ENCODE measurements around the gene ASTN2.

Gene ASTN2

DNA sequence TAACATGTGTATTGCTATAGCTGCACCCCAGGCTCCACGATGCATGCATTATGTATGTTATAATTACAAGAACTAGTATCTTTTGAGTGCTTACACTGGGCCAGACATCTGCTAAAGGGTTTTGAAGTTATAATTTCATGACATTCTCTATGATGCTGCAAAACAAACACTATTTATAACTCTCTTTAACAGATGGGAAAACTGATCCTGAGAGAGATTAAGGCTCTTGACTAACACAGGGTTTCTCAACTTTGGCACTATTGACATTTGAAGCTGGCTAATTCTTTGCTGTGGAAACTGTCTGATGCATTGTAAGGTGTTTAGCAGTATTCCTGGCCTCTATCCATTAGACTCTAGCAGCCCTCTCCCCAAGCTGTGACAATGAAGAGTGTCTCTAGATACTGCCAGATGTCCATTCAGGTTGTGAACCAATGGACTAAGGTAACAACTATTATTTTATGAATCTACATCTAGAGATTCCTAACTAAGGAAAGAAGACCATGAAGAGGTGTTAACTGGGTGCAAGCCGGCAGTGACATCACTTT, 258.6 kb downstream of the ASTN2 start:
- FAIRE-seq: no peak

DNA sequence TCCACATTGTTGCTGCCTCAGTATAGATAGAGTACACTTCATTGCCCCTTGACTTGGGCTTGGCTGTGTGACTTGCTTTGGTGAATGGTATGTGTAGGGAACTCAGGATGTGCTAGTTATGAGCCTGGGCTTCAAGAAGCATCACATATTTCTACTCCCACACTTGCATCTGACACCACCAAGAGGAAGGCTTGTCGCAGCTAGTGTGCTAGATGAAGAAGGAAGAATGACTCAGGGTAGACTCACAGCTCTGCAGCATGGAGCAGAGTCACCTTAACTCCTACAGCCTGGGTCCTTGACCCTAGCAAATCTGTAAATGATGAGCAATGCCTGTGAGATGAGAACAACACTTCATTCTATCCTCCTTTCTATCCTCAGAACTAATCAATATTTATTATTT, 261.8 kb downstream of the ASTN2 start:
- FAIRE-seq: no peak

DNA sequence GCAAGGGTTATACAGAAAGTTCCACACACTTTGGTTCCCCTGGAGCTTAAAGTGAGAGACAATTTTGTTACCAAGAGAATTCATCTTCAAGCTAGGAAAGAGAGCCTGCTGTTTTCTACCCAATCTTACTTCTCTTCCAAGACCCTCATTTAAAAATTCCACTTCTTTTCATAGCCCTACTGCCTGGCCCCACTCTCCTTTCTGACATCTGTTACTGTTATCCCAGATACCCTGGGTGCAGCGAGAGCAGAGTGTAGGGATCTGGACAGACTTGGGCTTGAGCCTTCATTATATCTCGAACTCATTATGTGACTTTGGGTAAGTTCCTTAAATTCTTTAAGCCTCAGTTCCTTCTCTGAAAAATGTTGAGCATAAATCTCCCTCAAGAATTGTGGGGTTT, 263.1 kb downstream of the ASTN2 start:
- no peak for FAIRE-seq

- FAIRE-seq: no peak
These were observed 264.9 kb downstream of the ASTN2 start for GRCh38 chr9:117149996-117150395.

DNA sequence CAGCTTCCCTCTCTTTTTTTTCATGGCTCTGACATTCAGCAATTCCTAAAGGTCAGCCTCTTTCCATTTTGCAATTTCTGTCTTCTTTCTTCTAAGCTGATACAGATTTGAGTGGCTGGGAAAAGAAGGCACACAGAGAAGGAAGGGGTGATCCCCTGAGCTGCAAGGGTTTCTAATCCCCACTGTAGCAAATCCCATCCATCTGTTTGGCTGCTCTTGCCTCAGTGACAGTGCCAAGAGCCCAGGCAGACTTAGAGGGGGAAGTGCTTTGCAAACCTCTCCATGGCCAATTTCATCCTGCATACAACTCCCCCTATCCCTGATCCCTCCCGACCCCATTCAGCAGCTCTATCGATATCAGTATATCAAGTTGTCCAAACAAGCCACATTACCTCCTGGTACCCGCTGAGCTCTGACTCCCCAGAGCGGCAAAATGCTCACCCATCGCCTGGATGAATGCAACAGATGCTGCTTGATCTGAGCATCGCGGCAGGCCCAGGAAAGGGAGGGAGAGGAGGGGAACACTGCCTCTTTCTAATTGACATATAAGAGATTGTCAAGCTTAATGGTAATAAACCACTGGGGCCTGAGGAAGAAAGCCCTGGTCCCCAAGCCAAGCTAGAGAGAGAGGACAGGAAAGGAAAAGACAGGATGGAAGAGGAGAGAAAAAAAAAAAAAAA, 268.9 kb downstream of the ASTN2 start:
- no peak for FAIRE-seq

DNA sequence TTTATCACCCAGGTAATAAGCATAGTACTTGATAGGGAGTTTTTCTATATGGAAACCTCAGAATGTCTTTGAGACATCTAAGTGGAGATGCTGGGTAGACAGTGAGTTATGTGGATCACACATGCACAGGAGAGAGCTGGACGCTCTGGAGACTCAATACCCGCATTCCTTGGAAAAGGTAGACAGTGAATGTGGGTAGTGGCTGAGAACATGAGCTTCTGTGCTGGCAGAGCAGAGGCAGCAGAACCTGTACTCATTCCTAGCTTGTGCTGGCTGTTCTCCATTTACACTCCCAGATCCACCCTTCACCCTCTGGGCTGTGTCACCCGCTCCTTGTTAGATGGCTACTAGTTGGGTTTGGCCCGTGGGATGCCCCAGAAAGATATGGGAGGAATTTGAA, 269.8 kb downstream of the ASTN2 start:
- no peak for FAIRE-seq

GRCh38 chr9:117138231-117138630, 276.6 kb downstream of the ASTN2 start:
- no peak for FAIRE-seq

DNA sequence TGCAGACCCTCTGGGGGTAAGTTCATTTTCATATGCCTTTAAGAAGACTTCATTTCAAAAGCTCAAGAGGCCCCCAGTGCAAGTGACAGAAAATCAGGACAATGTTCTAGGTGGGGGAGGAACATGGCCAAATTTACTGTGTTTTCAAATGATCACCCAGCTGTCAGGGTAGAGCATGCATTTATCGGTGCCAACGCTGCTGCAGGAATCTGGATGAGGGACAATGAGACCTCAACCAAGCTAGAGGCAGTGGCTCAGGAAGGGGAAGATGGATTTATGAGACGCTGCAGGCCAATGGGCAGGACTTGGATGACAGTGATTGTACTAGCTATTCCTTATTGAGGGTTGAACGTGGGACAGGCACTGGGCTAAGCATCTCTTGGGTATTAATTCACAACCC, 278.4 kb downstream of the ASTN2 start:
- FAIRE-seq: no peak

DNA sequence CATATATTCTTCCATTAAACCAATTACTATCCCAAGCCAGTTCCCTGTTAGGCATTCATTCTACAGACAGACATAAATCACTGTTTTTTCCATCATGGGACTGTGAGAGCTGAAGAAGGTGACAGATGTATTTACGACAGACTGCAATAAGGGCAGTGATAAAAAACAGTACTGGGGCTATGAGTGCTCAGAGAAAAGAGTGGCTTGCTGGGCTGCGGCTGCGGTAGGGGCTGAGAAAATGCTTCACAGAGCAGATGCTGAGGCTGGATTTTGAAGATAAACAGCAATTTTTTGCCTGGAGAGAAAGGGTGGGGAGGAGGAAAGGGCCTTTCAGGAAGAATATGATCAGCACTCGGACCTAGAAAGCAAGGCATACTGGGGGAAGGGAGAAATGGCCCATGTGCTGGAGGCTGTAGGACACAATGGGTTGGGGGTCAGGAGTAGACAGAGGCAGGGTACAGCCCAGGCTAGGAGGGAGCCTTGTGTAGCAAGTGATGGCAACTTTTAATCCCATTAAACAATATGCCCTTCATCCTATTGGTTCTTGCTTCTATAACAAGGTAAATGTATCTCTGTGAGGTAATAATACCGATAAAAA, 279.3 kb downstream of the ASTN2 start:
- no peak for FAIRE-seq

GRCh38 chr9:117134826-117135500, 279.9 kb downstream of the ASTN2 start:
- no peak for FAIRE-seq

DNA sequence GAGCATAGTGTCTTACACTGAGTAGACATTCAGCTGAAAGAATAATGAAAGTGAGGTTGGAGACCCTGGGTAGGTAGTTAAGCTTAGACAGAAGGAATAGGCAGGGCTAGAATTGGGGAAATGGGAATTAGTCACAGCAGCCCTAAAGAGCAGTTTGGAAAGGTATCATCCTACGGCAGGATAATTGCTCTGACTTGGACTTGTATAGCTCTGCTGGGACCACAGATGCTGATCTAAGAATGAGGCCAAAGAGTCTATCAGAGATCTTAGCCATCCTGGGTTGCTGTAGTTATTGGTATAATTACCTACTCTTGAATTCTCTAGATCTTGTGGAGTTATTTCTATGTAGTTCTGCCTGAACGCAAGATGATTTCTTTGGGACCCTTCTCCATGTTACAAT, 288.0 kb downstream of the ASTN2 start:
- no peak for FAIRE-seq

- FAIRE-seq: no peak
These were observed 289.3 kb downstream of the ASTN2 start for GRCh38 chr9:117125531-117125930.

DNA sequence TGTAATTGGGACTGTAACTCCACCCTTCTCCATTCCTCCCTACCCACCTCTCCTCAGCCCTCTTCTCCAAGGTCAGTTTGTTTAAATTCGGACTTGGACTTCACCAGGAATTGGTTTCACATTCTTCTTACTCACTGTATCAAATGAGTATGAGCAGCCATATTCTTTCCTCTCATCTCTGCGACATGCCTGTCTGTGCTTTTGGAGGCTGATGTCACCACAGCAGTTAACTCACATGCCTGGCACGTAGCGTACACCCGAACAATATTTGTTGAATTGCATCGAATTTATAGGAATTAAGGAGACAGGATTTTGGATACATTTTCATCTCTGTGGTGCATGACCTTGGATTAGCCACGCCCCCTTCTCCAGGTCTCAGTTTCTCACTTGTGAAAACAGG, 291.1 kb downstream of the ASTN2 start:
- no peak for FAIRE-seq

DNA sequence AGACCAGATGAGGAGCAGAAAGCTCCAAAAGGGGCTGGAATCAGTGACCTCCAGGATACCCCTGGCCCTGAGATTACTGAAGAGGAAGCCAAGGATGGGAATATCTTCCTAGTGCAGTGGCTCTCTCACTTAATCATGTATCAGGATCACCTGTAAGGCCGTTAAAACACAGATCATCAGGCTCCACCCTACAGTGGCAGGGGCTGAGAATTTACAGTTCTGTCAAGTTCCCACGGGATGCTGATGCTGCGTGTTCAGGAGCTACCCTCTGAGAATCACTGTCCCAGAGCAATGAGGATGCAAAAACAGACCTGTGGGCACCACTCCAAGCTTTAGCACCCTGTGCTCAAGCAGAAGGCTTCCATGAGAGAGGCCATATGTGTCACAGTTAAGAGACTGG, 291.9 kb downstream of the ASTN2 start:
- FAIRE-seq: no peak

DNA sequence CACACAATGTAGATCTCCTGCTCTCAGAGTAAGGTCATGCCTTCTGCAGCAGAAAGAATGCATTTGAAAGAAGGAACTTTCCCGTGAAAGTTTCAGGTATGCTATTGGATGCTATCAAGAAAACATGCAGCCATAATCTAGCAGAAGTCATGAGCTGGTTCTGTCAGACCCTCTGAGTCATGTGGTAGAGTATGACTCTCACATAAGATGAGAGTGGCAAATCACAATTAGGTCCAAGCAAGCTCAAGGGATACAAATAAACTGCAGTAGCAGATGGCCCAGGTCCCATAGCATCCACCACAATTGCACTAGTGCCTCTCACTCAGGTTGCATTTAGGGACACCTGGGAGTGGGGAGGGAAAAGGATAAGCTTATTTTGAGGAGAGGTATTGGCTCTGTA, 292.8 kb downstream of the ASTN2 start:
- FAIRE-seq: no peak

DNA sequence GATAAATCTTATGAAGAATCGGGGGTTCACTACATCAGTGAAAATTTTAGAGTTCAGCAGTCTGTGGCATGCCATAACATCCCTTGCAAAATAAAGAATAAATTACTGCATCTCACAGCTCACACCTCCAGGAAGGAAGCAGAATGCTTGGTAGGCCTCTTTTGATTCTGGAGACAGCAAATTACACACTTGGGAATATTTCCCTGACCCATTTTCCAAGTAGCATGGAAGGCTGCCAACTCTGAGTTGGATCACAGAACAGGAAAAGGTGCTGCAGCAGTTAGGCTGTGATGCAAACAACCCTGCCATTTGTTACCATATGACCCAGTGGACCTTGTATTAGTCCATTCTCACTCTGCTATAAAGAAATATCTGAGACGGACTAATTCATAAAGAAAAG, 293.5 kb downstream of the ASTN2 start:
- no peak for FAIRE-seq

DNA sequence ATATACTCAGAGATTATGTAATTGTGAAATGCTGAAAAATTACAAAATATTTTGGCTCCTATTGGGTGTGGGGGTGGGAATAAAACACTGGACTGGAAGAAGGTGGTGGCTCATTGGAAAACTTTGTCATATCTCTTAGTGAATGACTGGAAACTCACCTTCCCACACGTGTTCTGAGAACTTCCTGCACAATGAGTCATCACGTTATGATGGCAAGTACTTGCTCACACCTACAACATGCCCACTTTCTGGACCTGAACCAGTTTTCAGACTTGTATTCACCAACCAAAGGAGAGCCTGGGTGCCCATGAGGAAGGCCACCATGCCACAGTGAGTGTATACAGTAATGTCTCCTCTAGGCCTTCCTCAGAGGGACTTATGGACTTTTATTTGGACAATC, 294.8 kb downstream of the ASTN2 start:
- no peak for FAIRE-seq

DNA sequence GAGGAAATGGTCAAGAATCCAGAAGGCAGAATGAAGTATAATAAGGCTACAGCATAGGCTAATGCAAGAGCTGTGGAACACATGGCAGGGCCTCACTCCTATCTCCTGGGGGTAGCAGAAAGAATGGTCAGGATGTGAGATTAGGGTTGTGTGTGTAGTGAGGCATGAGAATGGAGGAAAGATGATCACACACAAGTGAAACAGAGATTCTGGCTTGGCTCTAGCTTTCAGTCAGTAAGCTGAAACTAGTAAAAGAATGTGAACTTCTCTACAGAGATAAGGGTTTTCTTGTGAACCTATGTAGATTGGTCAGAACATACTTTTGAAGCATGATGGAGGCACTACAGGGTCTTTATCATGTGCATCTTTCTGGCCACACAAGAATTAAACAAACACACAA, 298.8 kb downstream of the ASTN2 start:
- no peak for FAIRE-seq

- FAIRE-seq: no peak
These were observed 300.1 kb downstream of the ASTN2 start for GRCh38 chr9:117114768-117115167.

GRCh38 chr9:117104716-117105495, 310.0 kb downstream of the ASTN2 start:
- no peak for FAIRE-seq

DNA sequence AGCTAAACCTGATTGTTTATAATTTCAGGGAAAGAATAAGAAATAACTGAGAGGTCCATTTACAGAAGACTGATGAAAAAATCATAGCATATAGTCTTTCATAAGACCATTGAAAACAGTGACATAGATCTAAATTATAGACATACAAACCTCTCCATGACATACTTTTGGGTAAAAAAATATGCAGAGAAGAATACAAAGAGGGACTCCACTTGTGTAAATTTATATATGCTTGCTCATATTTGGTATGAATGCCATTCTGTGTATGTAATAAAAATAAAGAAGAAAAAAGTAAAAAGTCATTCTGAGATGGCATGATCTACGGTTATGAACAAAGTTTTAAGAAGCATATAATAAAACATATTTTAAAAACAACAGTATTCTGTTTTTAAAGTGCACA, 310.7 kb downstream of the ASTN2 start:
- no peak for FAIRE-seq

DNA sequence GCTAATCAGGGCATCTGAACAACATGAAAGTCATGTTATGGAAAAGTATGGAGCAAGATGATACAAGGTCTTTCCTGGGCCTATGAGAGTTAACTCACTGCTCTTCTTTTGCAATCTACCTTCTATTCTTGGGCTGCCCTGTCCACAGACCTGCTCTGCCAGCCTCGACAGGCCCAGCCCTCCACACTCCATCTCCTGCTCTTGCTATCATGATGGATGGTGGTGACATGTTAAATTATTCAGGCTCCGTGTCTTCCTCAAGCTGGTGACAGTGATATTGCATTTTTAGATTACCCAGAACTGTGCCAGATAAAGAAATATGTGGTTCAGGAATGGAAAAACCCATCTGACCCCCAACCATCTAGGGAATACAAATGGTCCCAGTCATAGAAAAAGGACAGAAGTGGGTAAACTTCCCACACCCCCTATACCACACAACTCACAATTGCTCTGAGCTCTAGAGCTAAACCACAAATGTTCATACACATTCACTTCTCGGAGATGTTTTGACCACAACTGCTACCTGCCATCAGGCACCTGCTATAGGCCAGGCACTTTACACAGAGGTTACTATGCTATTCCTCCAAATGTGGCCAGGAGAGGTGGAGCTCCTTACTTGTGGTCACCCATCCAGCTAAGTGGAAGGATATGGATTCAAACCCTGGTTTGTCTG, 311.3 kb downstream of the ASTN2 start:
- FAIRE-seq: no peak

DNA sequence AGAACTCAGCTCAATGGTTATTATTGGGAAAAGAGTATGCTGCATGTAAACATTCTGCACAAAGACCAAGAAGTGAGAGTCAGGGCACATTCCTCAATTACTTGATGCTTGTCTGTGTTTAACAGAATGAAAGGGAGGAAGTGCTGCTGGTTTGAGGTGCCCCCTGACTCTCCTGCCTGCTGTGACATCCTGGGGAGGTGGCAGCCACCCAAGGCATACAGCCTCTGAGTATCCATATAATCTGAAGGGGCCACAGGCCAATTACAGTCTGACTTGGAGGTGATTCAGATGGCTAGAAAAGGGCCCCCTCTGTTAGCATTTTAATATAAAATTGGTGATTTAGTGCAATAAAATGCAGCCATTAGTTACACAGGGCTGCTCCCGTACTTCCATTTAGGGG, 313.8 kb downstream of the ASTN2 start:
- no peak for FAIRE-seq
